Activated naive CD8-positive, alpha-beta T cell treated with anti-CD3 and anti-CD28 coated beads for 36 hours (primary cell): ENCODE data around the gene ALX4. TPM values are rescaled to one million over a fixed set of nuclear protein-coding genes. Genes with fewer than 3 reads are reported as not detected.

Experiments used
- DNase-seq: peaks from one replicate; pipeline ENCODE4 v3.0.0; 2021
- H3K27ac Mint-ChIP-seq: one replicate; pipeline ENCODE4 v1.8.0; 2022; ENCODE audit warnings: mild to moderate bottlenecking, moderate library complexity, mixed read lengths
- H3K27me3 Mint-ChIP-seq: one replicate; pipeline ENCODE4 v1.8.0; 2022; ENCODE audit warnings: mild to moderate bottlenecking, mixed read lengths
- H3K36me3 Mint-ChIP-seq: one replicate; pipeline ENCODE4 v1.8.0; 2021; ENCODE audit warnings: mild to moderate bottlenecking, mixed read lengths
- H3K4me1 Mint-ChIP-seq: one replicate; pipeline ENCODE4 v1.8.0; 2021; ENCODE audit warnings: mixed read lengths
- H3K4me3 Mint-ChIP-seq: one replicate; pipeline ENCODE4 v1.8.0; 2022; ENCODE audit warnings: mild to moderate bottlenecking, moderate library complexity, mixed read lengths
- H3K9me3 Mint-ChIP-seq: one replicate; pipeline ENCODE4 v1.8.0; 2022; ENCODE audit warnings: mixed read lengths
- total RNA-seq, 2 experiments: library from RNA; stranded (reverse); gene quantifications; one replicate each; pipeline ENCODE4 v1.2.3, GENCODE V29; 2021

ALX4 gene
- total RNA-seq, 2 experiments from 2014 or later = not detected

- no peak for DNase-seq
- Mint-ChIP-seq H3K4me1 (peaks cover 10% of the 10 kb centered on the region), H3K27ac (no peak overlapping the region), H3K27me3 (peaks cover 97% of the 10 kb centered on the region), H3K4me3 (no peak overlapping the region), H3K36me3 (no peaks in the 10 kb centered on the region), H3K9me3 (no peaks in the 10 kb centered on the region)
Measured at GRCh38 chr11:44313761-44314489, 4.0 kb upstream of the ALX4 start.

GRCh38 chr11:44312876-44313275 is 2.9 kb upstream of the ALX4 start:
- Mint-ChIP-seq H3K4me1 (peaks cover 10% of the 10 kb centered on the region), H3K9me3 (no peaks in the 10 kb centered on the region), H3K27me3 (peaks cover 96% of the 10 kb centered on the region), H3K4me3 (no peak overlapping the region), H3K36me3 (no peaks in the 10 kb centered on the region), H3K27ac (no peak overlapping the region)
- no peak for DNase-seq

- Mint-ChIP-seq H3K27me3 (peaks cover 97% of the 10 kb centered on the region), H3K4me1 (peaks cover 14% of the 10 kb centered on the region), H3K27ac (no peak overlapping the region), H3K9me3 (no peaks in the 10 kb centered on the region), H3K4me3 (no peak overlapping the region), H3K36me3 (no peaks in the 10 kb centered on the region)
- no peak for DNase-seq
Measured at GRCh38 chr11:44311339-44312261, 1.7 kb upstream of the ALX4 start.

- Mint-ChIP-seq H3K27me3 (peaks cover 97% of the 10 kb centered on the region), H3K4me1 (peaks cover 18% of the 10 kb centered on the region), H3K27ac (no peak overlapping the region), H3K9me3 (no peaks in the 10 kb centered on the region), H3K4me3 (no peak overlapping the region), H3K36me3 (no peaks in the 10 kb centered on the region)
- no peak for DNase-seq
Measured at GRCh38 chr11:44310463-44311272, 729 bp upstream of the ALX4 start.

DNA sequence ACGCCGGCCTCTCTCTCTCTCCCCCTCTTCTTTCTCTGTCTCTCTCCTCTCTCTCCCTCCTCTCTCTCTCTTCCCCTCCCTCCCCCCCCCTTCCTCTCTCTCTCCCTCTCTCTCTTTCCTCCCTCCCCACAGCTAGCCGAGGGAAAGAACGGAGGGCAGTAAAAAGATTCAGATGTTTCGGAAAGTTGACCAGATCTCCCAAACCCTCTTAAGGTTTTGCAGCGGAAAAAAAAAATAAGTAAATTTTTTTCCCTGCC is 195 bp upstream of the ALX4 start:
- peaks cover 19% of the 10 kb centered on the region for H3K4me1 Mint-ChIP-seq
- H3K4me3 Mint-ChIP-seq = no peak overlapping the region
- DNase-seq = no peak
- no peaks in the 10 kb centered on the region for H3K9me3 Mint-ChIP-seq
- H3K27me3 Mint-ChIP-seq = peaks cover 97% of the 10 kb centered on the region
- H3K36me3 Mint-ChIP-seq = no peaks in the 10 kb centered on the region
- H3K27ac Mint-ChIP-seq = no peak overlapping the region

GRCh38 chr11:44308923-44309477 is 939 bp downstream of the ALX4 start:
- no peaks in the 10 kb centered on the region for H3K36me3 Mint-ChIP-seq
- no peak overlapping the region for H3K27ac Mint-ChIP-seq
- peaks cover 97% of the 10 kb centered on the region for H3K27me3 Mint-ChIP-seq
- DNase-seq = no peak
- H3K4me1 Mint-ChIP-seq = peaks cover 23% of the 10 kb centered on the region
- no peaks in the 10 kb centered on the region for H3K9me3 Mint-ChIP-seq
- H3K4me3 Mint-ChIP-seq = no peak overlapping the region

DNA sequence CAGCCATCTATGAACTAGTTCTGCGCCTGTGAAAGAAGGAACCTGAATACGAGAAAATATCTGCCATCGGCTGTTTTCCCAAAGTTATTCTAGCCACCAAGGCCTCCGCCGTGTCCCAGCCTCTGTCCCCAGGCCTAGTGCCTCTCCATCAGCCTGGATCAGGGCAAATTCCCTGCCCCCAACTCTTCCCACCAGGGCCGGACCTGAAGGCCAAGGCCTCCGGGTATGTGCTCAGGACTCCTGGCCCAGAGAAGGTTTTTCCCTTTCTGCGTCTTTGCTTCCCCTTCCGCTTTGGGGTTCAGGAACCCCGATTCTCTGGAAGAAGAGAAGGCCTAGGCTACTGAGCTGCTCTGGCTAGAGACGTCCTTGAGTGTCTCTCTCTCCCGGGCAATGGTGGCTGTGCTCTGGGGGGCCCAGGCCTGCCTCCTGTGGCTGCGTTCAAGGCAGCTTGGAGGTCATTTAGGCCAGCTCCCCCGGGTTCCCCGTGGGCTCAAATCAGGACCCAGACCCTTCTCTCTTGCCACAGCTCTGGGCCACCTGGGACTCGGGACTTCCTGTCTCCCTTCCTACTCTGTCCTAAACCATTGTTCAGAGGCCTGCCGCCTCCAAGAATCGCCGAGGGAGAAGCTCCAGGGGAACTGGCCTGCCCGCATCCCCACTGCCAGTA is 1.6 kb downstream of the ALX4 start:
- Mint-ChIP-seq H3K9me3 (no peaks in the 10 kb centered on the region), H3K36me3 (no peaks in the 10 kb centered on the region), H3K4me3 (no peak overlapping the region), H3K27ac (no peak overlapping the region), H3K4me1 (peaks cover 26% of the 10 kb centered on the region), H3K27me3 (peaks cover 97% of the 10 kb centered on the region)
- DNase-seq = no peak

DNA sequence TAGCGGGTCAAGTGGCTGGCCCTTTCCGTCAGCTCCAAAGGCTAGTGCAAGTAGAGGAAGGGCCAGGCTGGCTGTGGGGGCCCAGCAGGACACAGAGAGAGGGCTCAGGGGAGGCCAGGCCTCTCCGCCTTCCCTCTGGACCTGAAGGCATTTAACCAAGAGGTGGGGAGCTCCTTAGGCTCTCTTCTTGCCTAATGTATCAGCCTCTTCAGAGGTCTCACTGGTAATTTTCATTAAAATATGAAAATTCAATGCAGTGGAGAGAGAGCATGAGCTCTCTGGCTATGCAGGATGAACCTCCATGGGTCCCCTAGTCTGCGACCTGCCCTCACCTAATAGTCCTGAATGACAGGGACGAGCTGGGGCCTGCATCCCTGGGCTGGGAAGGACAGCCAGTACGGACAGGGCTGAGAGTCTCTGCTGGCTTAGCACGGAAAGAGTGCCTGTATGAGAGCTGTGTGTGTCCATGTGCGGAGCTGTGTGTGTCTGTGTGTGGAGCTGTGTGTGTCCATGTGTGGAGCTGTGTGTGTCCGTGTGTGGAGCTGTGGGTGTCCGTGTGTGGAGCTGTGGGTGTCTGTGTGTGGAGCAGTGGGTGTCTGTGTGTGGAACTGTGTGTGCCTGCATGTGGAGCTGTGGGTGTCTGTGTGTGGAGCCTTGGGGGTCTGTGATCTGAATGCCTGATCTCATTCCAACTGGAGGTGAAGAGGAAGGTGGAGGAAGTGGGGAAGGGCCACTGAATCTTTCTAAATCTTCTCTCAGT is 2.4 kb downstream of the ALX4 start:
- Mint-ChIP-seq H3K4me1 (peaks cover 26% of the 10 kb centered on the region), H3K4me3 (no peak overlapping the region)

GRCh38 chr11:44306918-44307244 is 3.1 kb downstream of the ALX4 start:
- no peaks in the 10 kb centered on the region for H3K9me3 Mint-ChIP-seq
- H3K4me3 Mint-ChIP-seq = peak overlapping the region; percentile 40
- no peaks in the 10 kb centered on the region for H3K36me3 Mint-ChIP-seq
- H3K27me3 Mint-ChIP-seq = peaks cover 97% of the 10 kb centered on the region
- DNase-seq = no peak
- peaks cover 26% of the 10 kb centered on the region for H3K4me1 Mint-ChIP-seq
- H3K27ac Mint-ChIP-seq = no peak overlapping the region

More for the DNA sequence above, 2.4 kb downstream of the ALX4 start:
- H3K27me3 Mint-ChIP-seq = peaks cover 97% of the 10 kb centered on the region
- no peak for DNase-seq
- no peaks in the 10 kb centered on the region for H3K9me3 Mint-ChIP-seq
- no peaks in the 10 kb centered on the region for H3K36me3 Mint-ChIP-seq
- H3K27ac Mint-ChIP-seq = no peak overlapping the region

- Mint-ChIP-seq H3K27ac (no peak overlapping the region), H3K9me3 (no peaks in the 10 kb centered on the region), H3K4me3 (peak overlapping the region; percentile 75), H3K4me1 (peaks cover 26% of the 10 kb centered on the region), H3K27me3 (peaks cover 97% of the 10 kb centered on the region), H3K36me3 (no peaks in the 10 kb centered on the region)
- DNase-seq = no peak
Measured at GRCh38 chr11:44306052-44306917, 3.7 kb downstream of the ALX4 start.

DNA sequence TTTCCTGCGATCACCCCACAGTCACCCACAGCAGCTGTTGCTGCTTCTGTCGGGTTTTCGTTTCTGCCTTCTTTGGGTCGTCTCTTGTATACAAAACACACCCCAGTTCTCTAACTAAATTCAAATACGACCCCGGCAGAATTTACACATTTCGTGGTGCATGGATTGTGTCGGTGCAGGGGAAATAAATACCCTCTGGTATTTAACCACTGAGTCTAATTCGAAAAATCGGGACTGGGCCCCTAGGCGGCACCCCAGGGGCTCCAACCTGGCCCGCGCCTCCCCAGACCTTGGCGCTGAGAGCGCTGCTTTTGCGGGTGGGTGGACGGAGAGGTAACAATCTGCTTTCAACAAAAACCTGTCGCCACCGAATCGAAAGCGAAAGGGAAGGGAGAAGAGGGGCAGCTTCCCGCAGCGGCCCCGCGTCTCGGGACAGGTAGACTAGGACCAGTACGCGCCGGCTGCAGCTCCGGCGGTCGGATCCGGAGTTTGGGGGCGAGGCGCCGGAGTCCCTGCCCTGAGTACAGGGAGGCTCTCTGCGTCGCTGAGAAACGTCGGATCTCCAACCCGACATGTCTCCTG is 4.4 kb downstream of the ALX4 start:
- H3K4me1 Mint-ChIP-seq = peaks cover 25% of the 10 kb centered on the region
- H3K4me3 Mint-ChIP-seq = peak overlapping the region; percentile 75
- peaks cover 91% of the 10 kb centered on the region for H3K27me3 Mint-ChIP-seq
- no peaks in the 10 kb centered on the region for H3K9me3 Mint-ChIP-seq
- no peaks in the 10 kb centered on the region for H3K36me3 Mint-ChIP-seq
- DNase-seq = peak; percentile 48
- no peak overlapping the region for H3K27ac Mint-ChIP-seq

GRCh38 chr11:44305026-44305469 is 4.9 kb downstream of the ALX4 start:
- peaks cover 89% of the 10 kb centered on the region for H3K27me3 Mint-ChIP-seq
- DNase-seq = no peak
- H3K36me3 Mint-ChIP-seq = no peaks in the 10 kb centered on the region
- H3K27ac Mint-ChIP-seq = no peak overlapping the region
- H3K4me1 Mint-ChIP-seq = peaks cover 25% of the 10 kb centered on the region
- peak overlapping the region; percentile 75 for H3K4me3 Mint-ChIP-seq
- no peaks in the 10 kb centered on the region for H3K9me3 Mint-ChIP-seq
